ENCODE data around the gene MS4A14. TPM values are rescaled to one million over a fixed set of nuclear protein-coding genes. Genes with fewer than 3 reads are reported as not detected.
"Not testable (repeated sequence)": the region's sequence is repeated elsewhere in the genome, so short reads cannot be mapped to it uniquely, and the experiment has no call there.

MS4A14 gene
- polyA plus RNA-seq, 4 donors = 0.30 to 0.96 (median 0.36) TPM

DNA sequence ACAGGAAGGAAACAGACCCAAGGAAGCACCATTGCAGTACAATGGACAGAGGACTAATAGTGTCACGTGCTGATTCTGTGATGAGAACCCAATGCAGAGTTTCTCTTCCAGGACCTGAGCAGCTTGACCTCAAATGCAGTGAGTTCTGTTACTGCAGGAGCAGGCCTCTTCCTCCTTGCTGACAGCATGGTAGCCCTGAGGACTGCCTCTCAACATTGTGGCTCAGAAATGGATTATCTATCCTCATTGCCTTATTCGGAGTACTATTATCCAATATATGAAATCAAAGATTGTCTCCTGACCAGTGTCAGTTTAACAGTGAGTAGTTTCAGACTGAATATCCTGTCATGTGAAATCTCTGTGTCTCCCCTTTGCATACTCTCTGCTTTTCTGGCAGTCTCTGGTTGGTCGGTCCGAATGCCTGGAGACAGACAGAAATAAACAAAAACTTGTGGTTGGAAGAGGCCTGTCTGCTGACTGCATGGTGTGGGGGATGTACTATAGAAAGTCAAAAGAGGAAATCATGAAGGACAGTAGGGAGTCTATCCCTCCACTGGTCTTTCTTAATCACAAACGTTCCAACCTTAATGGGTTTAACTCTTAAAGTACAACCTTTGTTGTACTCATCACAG is 6.9 kb upstream of the MS4A14 start:
- DNase-seq (ENCODE audit: low read depth in 4 of 4, low spot score in 3 of 4) = no peak

DNA sequence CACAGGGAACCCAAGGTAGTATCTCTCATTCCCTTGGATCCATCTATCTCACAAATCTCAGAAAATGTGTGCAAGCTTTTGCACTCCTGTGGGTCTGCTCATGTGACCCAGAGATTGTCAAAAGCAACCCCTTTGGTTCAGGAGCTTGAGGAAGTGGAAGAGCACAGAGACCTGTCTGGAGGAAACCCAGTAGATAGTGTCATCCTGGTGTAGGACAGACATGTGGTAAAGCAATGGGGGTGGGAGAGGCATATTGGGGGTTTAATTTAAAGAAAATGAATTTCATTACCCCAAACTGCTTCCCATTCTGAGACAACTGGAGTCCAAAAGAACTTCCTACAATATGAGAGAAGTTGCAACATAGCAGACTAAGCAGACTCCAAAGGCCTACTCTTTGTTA is 5.8 kb upstream of the MS4A14 start:
- no peak for DNase-seq (ENCODE audit: low read depth in 4 of 4, low spot score in 3 of 4)

DNA sequence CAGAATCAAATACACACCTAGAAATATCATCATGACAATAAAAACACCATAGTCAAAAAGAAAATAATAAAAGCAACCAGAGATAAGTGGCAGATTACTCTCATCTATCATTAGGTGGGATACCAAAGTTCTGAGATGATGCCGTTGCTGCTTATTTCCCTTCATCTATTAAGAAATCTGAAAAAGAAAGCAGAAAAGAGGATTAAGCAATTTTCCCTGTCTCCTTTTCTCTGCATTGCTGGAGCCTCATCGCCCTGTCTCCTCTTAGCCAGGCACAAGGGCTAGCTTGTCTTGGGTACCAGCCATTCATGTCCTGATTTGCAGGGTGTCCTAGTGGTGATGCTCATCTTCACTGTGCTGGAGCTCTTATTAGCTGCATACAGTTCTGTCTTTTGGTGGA is 3.9 kb upstream of the MS4A14 start:
- no peak for DNase-seq (ENCODE audit: low read depth in 4 of 4, low spot score in 3 of 4)

DNA sequence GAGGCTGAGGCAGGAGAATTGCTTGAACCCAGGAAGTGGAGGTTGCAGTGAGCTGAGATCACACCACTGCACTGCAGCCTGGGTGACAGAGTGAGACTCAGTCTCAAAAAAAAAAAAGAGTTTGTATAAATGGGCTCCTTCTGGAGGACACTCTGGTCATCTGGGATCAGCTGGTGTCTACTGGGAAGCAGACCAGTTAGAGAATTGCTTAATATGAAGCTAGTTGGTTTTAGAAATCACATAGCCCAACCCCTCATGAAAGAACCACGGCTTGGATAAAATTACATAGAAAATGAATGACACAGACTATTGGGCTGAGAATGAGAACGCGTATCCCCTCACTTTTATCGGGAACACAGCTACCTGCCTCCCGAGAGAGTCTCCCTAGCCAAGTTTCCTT is 3.2 kb upstream of the MS4A14 start:
- no peak for DNase-seq (ENCODE audit: low read depth in 4 of 4, low spot score in 3 of 4)

DNA sequence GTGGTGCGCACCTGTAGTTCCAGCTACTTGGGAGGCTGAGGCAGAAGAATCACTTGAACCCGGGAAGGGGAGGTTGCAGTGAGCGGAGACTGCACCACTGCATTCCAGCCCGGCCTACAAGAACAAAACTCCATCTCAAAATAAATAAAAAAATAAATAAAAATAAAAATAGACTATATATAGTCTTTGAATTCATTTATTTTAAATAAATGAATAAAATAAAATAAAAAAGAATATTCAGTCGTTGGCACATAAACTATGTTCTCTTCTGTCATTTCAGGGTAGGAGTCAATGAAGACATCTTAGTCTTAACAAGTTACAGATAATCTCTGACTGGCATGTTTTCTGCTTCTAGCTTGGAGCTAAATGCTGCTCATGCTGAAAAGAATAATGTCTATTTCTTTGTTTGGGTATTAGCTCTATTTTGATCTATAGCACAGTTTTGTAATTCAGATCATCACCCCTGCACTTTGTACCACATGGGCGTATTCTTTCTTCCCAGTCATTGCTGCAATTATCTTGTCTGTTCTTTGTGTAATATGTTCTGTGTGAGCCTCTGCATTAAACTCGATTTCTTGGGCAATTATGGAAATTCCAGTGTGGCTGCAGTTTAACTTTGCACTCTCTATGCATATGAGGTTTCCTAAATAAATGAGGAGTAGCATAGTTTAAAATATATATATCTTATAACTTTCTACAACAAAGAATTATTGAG is 1.4 kb upstream of the MS4A14 start:
- DNase-seq (ENCODE audit: low read depth in 4 of 4, low spot score in 3 of 4) = no peak

DNA sequence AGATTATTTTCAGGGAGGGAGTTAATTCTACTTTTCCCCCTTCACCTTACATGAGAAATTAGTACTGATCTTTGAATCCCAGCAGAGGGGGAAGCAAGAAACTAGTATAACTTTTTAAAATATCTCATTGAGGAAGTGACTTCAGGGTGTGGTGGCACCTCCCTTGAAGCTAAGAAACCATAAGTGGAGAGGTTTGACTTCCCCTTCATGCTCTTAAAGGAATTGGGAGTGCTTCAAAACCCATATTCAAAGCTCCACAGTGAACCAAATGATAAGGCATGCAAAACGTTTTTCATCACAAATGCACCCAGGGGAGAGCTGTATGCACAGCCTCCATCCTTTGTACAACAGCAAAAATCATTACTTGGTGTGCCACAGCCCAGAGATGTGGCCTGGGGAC is 540 bp downstream of the MS4A14 start:
- no peak for DNase-seq (ENCODE audit: low read depth in 4 of 4, low spot score in 3 of 4)

DNA sequence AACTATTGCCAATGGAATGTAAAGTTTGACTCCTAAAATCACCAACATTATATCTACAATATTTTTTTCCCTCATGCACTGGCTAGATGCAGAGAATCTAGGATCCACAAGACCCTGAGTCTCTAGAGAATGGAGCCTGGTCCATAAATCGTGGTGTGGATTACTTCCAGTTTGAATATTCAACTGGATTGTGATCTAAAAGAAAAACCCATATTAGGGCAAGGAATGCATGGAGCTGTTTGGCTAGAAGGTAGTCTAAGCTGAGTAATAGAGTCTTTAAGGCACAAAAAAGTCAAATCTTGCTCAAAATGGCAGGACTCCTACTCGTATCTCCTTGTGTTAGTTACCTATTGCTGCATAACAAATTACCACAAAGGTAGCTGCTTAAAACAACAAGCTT is 23.8 kb downstream of the MS4A14 start:
- no peak for DNase-seq (ENCODE audit: low read depth in 4 of 4, low spot score in 3 of 4)

DNA sequence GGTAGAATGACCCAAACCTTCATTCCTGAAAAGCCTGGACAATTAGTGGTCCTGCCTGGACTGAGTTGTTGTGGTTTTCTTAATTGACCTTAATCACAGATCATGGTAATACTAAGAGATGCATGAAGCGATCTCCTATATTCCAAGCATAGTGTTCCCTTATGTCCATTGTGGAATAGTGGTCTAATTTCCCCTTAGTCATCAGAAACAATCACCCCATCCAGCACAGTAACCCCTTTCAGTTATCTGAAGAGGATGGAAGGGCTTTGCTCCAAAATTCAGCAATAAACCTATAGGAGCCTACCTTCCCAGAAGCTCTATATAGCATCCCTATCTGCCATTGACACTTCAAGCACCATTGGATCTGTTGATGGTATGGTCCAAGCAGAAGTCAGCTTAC is 26.4 kb downstream of the MS4A14 start:
- DNase-seq (ENCODE audit: low read depth in 4 of 4, low spot score in 3 of 4) = no peak

DNA sequence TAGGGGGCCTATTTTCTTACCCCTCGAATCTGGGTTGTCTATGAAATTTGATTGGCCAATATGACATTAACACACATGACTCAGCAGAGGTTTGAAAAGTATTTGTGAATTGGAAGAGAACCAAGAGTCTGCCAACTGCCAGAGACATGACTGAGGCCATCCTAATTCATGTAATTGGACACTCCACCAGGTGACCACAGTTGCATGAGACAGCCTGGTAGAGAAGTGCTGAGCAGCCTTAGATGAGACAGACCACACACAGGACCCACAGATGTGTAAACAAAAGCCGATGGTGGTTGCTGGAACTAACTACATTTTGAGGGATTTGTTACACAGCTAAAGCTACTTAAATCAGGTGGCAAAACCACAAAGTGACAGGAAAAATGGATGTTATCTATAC is 32.3 kb downstream of the MS4A14 start:
- no peak for DNase-seq (ENCODE audit: low read depth in 4 of 4, low spot score in 3 of 4)

DNA sequence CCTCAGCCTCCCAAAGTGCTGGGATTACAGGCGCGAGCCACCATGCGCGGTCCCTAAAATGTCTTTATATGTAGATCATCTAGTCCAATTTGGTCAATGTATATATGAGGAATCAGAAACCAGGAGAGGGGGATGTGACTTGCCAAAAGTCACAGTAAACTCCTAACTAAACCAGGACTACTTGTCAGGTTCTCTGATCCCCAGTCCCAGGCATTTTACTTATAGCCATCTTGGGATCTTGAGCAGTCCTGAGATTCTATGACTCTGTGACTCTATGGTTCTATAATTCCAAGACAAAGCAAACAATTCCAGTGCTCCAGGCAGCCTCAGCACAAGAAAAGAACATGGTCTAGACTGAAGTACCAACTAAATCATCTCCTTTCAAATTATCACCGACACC is 33.0 kb downstream of the MS4A14 start, which contains the start of gene MS4A5:
MS4A5 (plus strand) TSS at position 301 of the 400 bp plus-strand sequence. CDS start 103 bp downstream, outside the sequence.
- no peak for DNase-seq (ENCODE audit: low read depth in 4 of 4, low spot score in 3 of 4)

DNA sequence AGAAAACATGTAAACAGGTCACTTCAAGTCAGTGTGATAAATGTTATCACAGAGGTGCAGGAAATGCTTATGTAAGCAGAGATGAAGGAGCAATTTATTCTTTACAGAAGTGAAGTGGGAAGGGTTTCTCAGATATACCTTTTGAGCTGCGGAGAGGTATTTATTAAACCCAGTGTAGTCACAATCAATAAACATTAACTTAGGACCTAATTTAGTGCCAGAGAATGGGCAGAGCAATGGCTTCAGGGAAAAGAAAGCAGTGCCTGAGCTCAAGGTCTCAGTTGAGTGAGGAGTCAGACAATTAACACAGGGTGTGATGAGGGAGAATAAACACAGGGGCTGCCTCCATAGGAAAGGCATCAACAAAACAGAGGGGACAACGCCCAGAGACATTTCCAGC is 35.0 kb downstream of the MS4A14 start:
- peak in 1 of 4 donors; percentile 3 for DNase-seq (ENCODE audit: low read depth in 4 of 4, low spot score in 3 of 4)

DNA sequence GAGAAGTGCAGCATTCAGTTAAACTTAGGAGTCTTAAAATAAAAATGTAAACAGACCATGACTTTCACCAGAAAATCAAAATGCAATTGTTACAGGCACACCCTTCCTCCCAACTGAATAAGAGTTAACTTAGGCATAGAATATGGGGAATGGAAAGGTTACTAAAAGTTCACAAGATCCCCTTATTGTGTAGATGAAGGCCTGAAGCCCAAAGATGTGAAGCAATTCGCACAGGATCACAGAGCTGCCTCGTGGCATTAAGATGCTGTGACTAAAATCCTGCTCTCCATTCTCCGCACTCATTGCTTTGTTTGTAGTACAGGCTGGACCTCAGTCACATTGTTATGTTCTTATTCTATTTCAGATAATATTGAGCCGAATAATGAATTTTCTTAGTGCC is 37.1 kb downstream of the MS4A14 start:
- no peak for DNase-seq (ENCODE audit: low read depth in 4 of 4, low spot score in 3 of 4)

DNA sequence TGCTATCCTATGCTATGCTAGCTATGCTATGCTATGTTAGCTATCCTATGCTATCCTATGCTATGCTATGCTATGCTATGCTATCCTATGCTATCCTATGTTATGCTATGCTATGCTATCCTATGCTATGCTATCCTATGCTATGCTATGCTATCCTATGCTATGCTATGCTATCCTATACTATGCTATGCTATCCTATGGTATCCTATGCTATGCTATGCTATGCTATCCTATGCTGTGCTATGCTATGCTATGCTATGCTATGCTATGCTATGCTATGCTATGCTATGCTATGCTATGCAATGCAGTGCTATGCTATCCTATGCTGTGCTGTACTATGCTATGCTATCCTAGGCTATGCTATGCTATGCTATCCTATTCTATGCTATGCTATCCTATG is 50.8 kb downstream of the MS4A14 start:
- no peak for DNase-seq (ENCODE audit: low read depth in 4 of 4, low spot score in 3 of 4)

DNA sequence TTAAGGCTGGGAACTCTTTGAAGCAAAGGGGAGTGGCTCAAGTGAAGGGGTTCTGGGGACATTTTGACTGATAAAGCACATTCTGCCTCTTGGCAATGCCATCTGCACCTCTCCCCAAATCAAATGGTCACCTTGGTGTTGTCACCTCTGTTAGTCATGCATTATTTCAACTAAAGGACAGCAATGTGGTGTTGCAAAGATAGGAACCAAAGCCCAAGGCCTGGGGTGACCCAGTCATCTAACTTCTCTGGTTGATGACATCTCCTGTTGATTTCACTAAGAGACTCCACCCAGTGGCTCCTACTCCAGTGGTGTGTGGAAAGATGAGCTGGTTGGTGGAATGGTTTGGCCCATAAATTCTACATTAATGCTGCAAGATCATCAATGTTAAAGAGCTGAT is 51.6 kb downstream of the MS4A14 start:
- DNase-seq (ENCODE audit: low read depth in 4 of 4, low spot score in 3 of 4) = no peak

DNA sequence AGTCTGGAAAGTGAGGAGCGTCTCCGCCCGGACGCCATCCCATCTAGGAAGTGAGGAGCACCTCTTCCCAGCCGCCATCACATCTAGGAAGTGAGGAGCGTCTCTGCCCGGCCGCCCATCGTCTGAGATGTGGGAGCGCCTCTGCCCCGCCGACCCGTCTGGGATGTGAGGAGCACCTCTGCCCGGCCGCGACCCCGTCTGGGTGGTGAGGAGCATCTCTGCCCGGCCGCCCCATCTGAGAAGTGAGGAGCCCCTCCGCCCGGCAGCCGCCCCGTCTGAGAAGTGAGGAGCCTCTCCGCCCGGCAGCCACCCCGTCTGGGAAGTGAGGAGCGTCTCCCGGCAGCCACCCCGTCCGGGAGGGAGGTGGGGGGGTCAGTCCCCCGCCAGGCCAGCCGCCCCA is 54.9 kb downstream of the MS4A14 start:
- not testable (repeated sequence) for DNase-seq (ENCODE audit: low read depth in 4 of 4, low spot score in 3 of 4)

DNA sequence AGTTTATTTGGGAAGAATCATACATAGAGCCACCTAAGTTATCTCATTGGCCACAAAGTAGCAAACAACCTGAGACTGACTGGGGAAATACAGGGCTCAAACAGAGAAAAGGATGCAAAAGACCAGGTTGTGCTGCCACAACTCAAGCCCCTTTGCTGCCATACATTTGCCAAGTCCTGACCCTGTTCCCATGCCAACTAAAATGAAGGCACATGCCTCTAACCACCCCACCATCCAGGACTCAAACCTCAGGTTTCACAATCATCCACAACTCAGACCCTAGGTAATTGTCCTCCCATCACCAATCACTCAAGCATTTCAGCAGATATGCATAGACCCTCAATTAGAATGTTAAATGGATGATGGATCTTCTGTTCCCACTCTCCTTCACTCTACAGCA is 58.0 kb downstream of the MS4A14 start:
- DNase-seq (ENCODE audit: low read depth in 4 of 4, low spot score in 3 of 4) = no peak

DNA sequence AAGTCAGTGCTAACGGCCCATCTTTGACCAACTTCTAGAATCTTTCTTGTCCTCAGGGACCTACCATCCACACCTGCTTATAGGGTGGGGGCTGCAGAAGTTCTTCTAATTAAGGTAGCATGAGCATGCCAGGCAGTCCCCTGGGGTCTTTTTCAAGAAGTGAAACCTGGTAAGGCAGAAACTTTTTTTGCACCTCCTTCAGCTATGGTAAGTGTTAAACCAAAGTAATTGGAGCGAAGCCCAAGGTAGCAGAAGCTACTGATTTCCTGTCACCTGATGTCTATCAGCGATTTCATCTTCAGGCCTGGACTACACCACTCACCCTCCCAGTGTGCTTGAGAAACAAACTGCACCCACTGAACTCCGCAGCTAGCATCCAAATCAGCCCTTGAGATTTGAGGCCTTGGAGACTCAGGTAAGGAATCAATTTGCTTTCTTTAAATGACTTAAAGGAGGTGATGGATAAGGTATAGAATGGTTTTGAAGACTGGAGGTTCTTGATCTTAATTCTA is 59.3 kb downstream of the MS4A14 start, which contains the start of gene MS4A1:
MS4A1 (plus strand) TSS at position 317 of the 512 bp plus-strand sequence. CDS start 6,528 bp downstream, outside the sequence.
- DNase-seq (ENCODE audit: low read depth in 4 of 4, low spot score in 3 of 4) = no peak

DNA sequence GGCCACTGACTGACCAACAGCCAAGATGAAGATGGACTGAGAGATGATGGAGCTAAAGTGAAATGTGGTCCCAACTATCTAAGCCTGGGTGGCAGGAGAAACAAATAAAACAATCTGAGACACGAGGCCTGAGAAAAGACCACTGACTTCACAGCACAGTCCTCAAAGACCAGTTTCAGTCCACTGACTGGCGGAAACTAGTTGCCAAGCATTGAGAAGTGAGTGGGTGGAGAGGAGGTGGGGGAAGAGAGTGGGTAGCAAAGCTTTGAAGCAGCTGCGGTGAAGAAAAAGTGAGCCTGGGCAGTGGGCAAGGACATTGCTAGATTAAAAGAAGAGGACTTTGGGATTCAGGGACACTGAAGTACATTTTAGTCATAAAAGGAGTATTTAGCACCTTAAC is 61.3 kb downstream of the MS4A14 start:
- DNase-seq (ENCODE audit: low read depth in 4 of 4, low spot score in 3 of 4) = no peak

DNA sequence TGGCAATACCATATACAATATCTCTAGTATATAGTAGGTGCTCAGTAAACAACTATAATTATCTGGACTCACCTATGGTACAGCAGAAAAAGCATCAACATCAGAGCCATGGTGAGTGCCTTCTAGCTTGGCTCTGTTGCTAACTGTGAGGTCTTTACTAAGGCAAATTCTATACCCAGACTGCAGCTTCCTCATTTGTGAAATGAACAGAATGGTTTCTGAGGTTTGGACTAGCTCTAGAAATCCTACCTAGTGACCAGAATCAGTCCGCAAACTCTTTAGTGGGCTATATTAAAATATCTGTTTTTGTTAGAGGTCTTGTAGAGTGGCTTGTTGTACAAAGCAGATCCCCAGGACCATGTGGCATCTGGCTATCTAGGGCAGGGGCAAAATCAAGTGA is 63.1 kb downstream of the MS4A14 start:
- no peak for DNase-seq (ENCODE audit: low read depth in 4 of 4, low spot score in 3 of 4)
